ENCODE results near the gene AKAP5.

AKAP5 gene

GRCh38 chr14:64465191-64465822 is at the start of gene AKAP5:
Gene AKAP5 (plus strand): TSS chr14:64465499. CDS start chr14:64468395, 2,896 bp downstream.
- no peak for DNase-seq

- DNase-seq = no peak
These were observed 48.9 kb upstream of the AKAP5 start for GRCh38 chr14:64416348-64416932.

- DNase-seq = peak; percentile 49 to 70
These were observed 48.1 kb upstream of the AKAP5 start for GRCh38 chr14:64417055-64417770.

- no peak for DNase-seq
These were observed 47.6 kb upstream of the AKAP5 start for GRCh38 chr14:64417771-64418125.

GRCh38 chr14:64419003-64419402 is 46.3 kb upstream of the AKAP5 start:
- DNase-seq = no peak

- DNase-seq = no peak
These were observed 44.1 kb upstream of the AKAP5 start for GRCh38 chr14:64421166-64421565.

- no peak for DNase-seq
These were observed 43.3 kb upstream of the AKAP5 start for GRCh38 chr14:64422005-64422404.

GRCh38 chr14:64422756-64423155 is 42.5 kb upstream of the AKAP5 start:
- no peak for DNase-seq

- DNase-seq = no peak
These were observed 41.3 kb upstream of the AKAP5 start for GRCh38 chr14:64423987-64424386.

- DNase-seq = no peak
These were observed 30.8 kb upstream of the AKAP5 start for GRCh38 chr14:64434528-64434927.

GRCh38 chr14:64438181-64438841 is 27.0 kb upstream of the AKAP5 start:
- DNase-seq = no peak

GRCh38 chr14:64439141-64439540 is 26.2 kb upstream of the AKAP5 start:
- DNase-seq = no peak

GRCh38 chr14:64440494-64440893 is 24.8 kb upstream of the AKAP5 start:
- no peak for DNase-seq

- no peak for DNase-seq
These were observed 22.9 kb upstream of the AKAP5 start for GRCh38 chr14:64442300-64442988.

GRCh38 chr14:64444140-64444539 is 21.2 kb upstream of the AKAP5 start:
- DNase-seq = no peak

GRCh38 chr14:64444984-64445845 is 20.1 kb upstream of the AKAP5 start:
- peak; percentile 61 to 76 for DNase-seq

- DNase-seq = no peak
These were observed 17.2 kb upstream of the AKAP5 start for GRCh38 chr14:64447876-64448670.

- no peak for DNase-seq
These were observed 15.0 kb upstream of the AKAP5 start for GRCh38 chr14:64450255-64450654.

GRCh38 chr14:64454671-64455070 is 10.6 kb upstream of the AKAP5 start:
- no peak for DNase-seq

GRCh38 chr14:64459405-64460136 is 5.7 kb upstream of the AKAP5 start:
- no peak for DNase-seq

GRCh38 chr14:64461221-64461620 is 4.1 kb upstream of the AKAP5 start:
- no peak for DNase-seq
